ENCODE data around the gene ABHD15.

DNA sequence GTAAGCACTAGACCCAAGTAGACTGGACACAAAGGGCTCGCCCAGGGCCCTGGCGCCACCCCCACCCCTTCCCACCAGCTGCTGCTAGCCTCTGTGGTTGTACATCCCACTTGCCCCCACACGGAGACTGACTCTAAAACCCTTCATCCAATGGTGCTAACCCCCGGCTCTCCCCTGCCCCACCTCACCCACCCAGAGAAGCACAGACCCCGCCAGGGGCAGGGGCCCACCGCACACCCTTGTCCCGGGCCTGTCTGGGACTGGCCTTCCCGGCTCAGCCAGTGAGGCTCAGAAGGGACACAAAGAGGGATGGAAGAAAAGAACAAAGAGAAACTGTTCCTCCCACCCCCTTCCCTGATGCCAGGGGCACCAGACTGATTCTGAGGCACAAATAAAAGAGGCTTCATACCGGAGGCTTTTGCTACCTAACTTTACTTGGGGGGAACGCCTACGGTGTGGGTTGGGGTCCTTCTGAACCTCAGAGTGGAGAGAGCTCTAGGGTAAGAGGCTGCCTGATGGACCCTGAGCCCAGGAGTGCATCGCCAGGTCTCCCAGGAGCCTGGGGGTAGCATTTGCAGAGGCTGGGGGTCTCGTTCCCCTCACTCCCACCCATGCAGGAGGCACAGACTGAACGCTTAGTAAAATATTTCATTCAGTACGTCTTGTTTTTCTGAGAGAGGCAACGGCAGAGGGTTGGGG lies 47.7 kb upstream of the ABHD15 start:
- no peak for TF ChIP-seq ZNF565 (CRISPR knock-in tag; conservative IDR thresholded peaks at IDR 0.05; ENCODE audit: low read depth)
- no peak for TF ChIP-seq TOX (CRISPR knock-in tag; IDR thresholded peaks at IDR 0.05; ENCODE audit: borderline replicate concordance)
- no peak for TF ChIP-seq ZFP30 (CRISPR knock-in tag; IDR thresholded peaks at IDR 0.05)
- no peak for TF ChIP-seq PATZ1 (CRISPR knock-in tag; IDR thresholded peaks at IDR 0.05; ENCODE audit: borderline replicate concordance)
- no peak for TF ChIP-seq ZFP3 (CRISPR knock-in tag; IDR thresholded peaks at IDR 0.05)
- TF ChIP-seq ISL1 (CRISPR knock-in tag; IDR thresholded peaks at IDR 0.05) = no peak
- no peak for TF ChIP-seq ARNTL (CRISPR knock-in tag; IDR thresholded peaks at IDR 0.05; ENCODE audit: borderline replicate concordance, low read depth)

All from SK-N-SH treated with all-trans-retinoic acid at 6 μM for 48 hours (cell line).